RWPE2 (cell line): Measurements from ENCODE around the gene QRICH1.

Source experiments
- ATAC-seq: fragments of 200-7000 bp; cut with Tn5 transposase; 3 replicates; pipeline ENCODE4 v1.9.1; 2021; ENCODE audit warnings: low read depth
- DNase-seq: peaks from one replicate; pipeline ENCODE4 v3.0.0-alpha.2; 2020; ENCODE audit warnings: low spot score
- H3K27ac ChIP-seq: fragments of 450-650 bp; 2 replicates; pipeline ENCODE4 v1.5.1; 2017; ENCODE audit warnings: mild to moderate bottlenecking; ENCODE audit not compliant: poor library complexity, severe bottlenecking
- H3K27me3 ChIP-seq: fragments of 250-450 bp; sonication (Bioruptor Pico); 2 replicates; pipeline ENCODE4 v1.5.1; 2021; ENCODE audit warnings: mild to moderate bottlenecking, moderate library complexity; ENCODE audit not compliant: insufficient read depth, poor library complexity, severe bottlenecking
- H3K36me3 ChIP-seq: fragments of 250-450 bp; sonication (Bioruptor Pico); 2 replicates; pipeline ENCODE4 v1.5.1; 2020; ENCODE audit warnings: low read depth, mild to moderate bottlenecking, moderate library complexity
- H3K4me1 ChIP-seq: fragments of 250-450 bp; sonication (Bioruptor Pico); 2 replicates; pipeline ENCODE4 v1.5.1; 2021; ENCODE audit warnings: mild to moderate bottlenecking, moderate library complexity; ENCODE audit not compliant: insufficient read depth, poor library complexity, severe bottlenecking
- H3K4me3 ChIP-seq: fragments of 250-450 bp; sonication (Bioruptor Pico); 2 replicates; pipeline ENCODE4 v1.5.1; 2021; ENCODE audit warnings: mild to moderate bottlenecking, moderate library complexity; ENCODE audit not compliant: severe bottlenecking
- H3K9me3 ChIP-seq: fragments of 250-450 bp; sonication (Bioruptor Pico); 2 replicates; pipeline ENCODE4 v1.5.1; 2021; ENCODE audit warnings: mild to moderate bottlenecking, moderate library complexity; ENCODE audit not compliant: severe bottlenecking
- TF ChIP-seq, protein P1 (sequence below): fragments of 450-650 bp; IDR thresholded peaks from one replicate; pipeline ENCODE4 v1.5.1; 2017; ENCODE audit warnings: mild to moderate bottlenecking, moderate library complexity; ENCODE audit not compliant: poor library complexity, severe bottlenecking

The QRICH1 gene

GRCh38 chr3:49133226-49133951, 39.5 kb upstream of the QRICH1 start:
- Histone ChIP-seq H3K36me3 (no peaks in the 10 kb centered on the region), H3K27me3 (no peaks in the 10 kb centered on the region), H3K4me3 (peak overlapping the region; percentile 25), H3K4me1 (no peaks in the 10 kb centered on the region), H3K27ac (no peak overlapping the region), H3K9me3 (no peaks in the 10 kb centered on the region)
- TF ChIP-seq, protein P1, sequence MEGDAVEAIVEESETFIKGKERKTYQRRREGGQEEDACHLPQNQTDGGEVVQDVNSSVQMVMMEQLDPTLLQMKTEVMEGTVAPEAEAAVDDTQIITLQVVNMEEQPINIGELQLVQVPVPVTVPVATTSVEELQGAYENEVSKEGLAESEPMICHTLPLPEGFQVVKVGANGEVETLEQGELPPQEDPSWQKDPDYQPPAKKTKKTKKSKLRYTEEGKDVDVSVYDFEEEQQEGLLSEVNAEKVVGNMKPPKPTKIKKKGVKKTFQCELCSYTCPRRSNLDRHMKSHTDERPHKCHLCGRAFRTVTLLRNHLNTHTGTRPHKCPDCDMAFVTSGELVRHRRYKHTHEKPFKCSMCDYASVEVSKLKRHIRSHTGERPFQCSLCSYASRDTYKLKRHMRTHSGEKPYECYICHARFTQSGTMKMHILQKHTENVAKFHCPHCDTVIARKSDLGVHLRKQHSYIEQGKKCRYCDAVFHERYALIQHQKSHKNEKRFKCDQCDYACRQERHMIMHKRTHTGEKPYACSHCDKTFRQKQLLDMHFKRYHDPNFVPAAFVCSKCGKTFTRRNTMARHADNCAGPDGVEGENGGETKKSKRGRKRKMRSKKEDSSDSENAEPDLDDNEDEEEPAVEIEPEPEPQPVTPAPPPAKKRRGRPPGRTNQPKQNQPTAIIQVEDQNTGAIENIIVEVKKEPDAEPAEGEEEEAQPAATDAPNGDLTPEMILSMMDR = no peak
- DNase-seq (no peak), ATAC-seq (peak; percentile 55)

DNA sequence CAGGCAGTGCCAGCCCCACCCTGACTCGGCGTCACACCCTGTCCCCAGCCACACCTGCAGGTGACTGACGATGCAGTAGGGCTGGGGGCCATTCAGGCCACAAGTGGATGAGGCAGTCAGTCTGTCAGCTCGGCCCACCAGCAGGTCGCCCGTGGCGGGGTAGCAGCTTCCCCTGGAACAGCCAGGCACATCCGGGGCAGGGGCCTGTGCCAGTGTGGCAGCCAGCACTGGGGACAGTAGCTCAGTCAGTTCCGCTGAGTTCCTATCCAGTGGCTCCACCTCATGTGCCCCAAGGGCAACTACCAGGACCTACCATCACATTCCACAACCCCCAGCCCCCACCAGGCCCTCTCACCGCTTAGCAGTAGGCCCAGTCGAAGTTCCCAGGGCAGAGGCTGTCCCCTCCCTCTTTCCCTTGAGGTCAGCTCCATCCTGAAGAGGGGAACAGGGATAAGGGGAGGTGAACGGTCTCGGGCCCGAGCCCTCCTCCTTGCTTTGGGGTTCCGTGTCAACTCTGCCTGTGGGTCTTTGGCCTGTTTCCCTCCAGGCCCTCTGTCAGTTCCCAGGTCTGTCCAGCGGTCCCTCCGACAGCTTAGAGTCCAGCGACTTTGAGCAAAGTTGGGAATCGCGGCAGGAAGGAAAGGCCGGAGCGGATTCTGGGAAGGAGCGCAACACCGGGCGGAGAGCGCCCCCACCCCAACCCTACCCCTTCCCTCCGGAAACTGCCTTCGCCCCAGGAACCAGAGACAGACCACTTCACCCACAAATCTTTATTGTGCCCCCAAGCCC, 38.8 kb upstream of the QRICH1 start, which contains the start of gene LAMB2:
Gene LAMB2, minus strand, starts transcription at position 614 of the 789 bp plus-strand sequence. Its CDS starts 183 bp downstream, at position 431.
- H3K27ac ChIP-seq = no peak within 1 kb of the TSS
- no peaks in the 10 kb centered on the region for H3K4me1 ChIP-seq
- DNase-seq (no peak), ATAC-seq (peak; percentile 17; the same call in 1 of the 3 replicates)
- H3K9me3 ChIP-seq = no peaks in the 10 kb centered on the region
- TF ChIP-seq, protein P1 = no peak
- H3K27me3 ChIP-seq = no peaks in the 10 kb centered on the region
- no peaks in the 10 kb centered on the region for H3K36me3 ChIP-seq
- peak within 1 kb of the TSS; percentile 25 for H3K4me3 ChIP-seq

DNA sequence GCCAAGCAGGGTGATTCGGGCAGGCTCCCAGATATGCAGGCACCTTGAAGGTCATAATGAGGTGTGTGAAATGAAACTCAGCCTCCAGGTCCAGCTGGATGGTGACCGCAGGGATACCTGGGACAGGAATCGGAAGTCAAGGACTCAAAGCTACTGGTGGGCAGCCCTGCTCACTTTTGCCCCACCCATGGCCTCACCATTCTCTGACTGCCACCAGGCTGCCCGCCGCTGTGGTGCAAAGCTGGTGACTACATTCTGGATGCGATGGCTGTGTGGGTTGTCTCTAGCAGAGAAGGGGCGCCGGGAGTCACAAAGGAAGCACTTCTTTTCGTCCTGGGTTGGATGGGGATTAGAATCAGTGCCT, 38.2 kb upstream of the QRICH1 start:
- no peak for DNase-seq
- TF ChIP-seq, protein P1 = no peak
- peak overlapping the region; percentile 25 for H3K4me3 ChIP-seq
- H3K36me3 ChIP-seq = no peaks in the 10 kb centered on the region
- ATAC-seq = no peak
- no peaks in the 10 kb centered on the region for H3K9me3 ChIP-seq
- no peaks in the 10 kb centered on the region for H3K27me3 ChIP-seq
- no peak overlapping the region for H3K27ac ChIP-seq
- no peaks in the 10 kb centered on the region for H3K4me1 ChIP-seq

DNA sequence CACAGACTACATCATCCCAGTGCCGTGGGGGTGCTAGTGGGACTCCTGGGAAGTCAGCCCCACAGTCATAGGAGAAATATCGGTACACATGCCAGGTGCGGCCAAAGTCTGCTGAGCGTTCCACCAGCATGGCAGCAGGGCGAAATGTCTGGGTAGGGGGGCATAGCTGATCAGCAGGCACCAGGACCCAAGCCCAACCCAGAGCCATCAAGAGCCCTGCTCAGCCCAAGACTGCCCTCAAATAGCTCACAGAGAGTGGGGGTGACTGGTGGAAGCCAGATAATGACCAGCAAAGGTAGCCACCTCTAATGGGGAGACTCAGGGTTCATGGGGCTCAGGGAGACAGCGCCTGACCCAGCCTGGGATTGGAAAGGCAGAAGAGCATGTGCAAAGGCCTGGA, 37.7 kb upstream of the QRICH1 start:
- TF ChIP-seq, protein P1 = no peak
- H3K36me3 ChIP-seq = no peaks in the 10 kb centered on the region
- ATAC-seq (no peak), DNase-seq (no peak)
- H3K4me3 ChIP-seq = no peak overlapping the region
- no peaks in the 10 kb centered on the region for H3K4me1 ChIP-seq
- no peak overlapping the region for H3K27ac ChIP-seq
- H3K27me3 ChIP-seq = no peaks in the 10 kb centered on the region
- H3K9me3 ChIP-seq = no peaks in the 10 kb centered on the region
